HepG2 (cell line): ENCODE results near the gene PMVK. TPM values are rescaled to one million over a fixed set of nuclear protein-coding genes. Genes with fewer than 3 reads are reported as not detected.

Source experiments
- ATAC-seq: fragments of 200-7000 bp; cut with Tn5 transposase; 3 replicates; pipeline ENCODE4 v1.9.1; 2020; ENCODE audit warnings: mild to moderate bottlenecking, moderate library complexity
- BruUV-seq: library from RNA; stranded (reverse); fragments of 400-500 nt; replicated peaks from 2 replicates; lab custom pipeline; 2021; lab: Mats Ljungman, UMichigan
- CTCF ChIA-PET: fragments of 300-600 bp; formaldehyde crosslinking; extraction: SDS; loops from one replicate; lab custom pipeline; 2021; ENCODE audit warnings: low total read pairs, inconsistent platforms, low intra/inter-chr PET ratio; lab: Yijun Ruan, JAX
- POLR2A ChIA-PET: fragments of 350-600 bp; sonication (Branson Sonifier 250); formaldehyde crosslinking; loops from one replicate; lab custom pipeline; 2020; ENCODE audit warnings: antibody characterized with exemption, inconsistent platforms; lab: Yijun Ruan, JAX
- DNase-seq: peaks from one replicate; pipeline ENCODE4 v3.0.0-alpha.2; 2015; ENCODE audit warnings: low spot score
- FAIRE-seq: peaks from 3 replicates; lab custom pipeline; 2011; peaks lifted over from hg19 to GRCh38; lab: Jason Lieb, UNC
- H2AFZ ChIP-seq: one replicate; pipeline ENCODE4 v1.6.1; 2011; ENCODE audit warnings: low read length, inconsistent platforms
- H3K27ac ChIP-seq: fragments of 300-600 bp; 3 replicates; pipeline ENCODE4 v1.8.0; 2011; ENCODE audit warnings: mixed run types, mild to moderate bottlenecking, mixed read lengths, low read length, inconsistent platforms; ENCODE audit not compliant: insufficient read depth; ENCODE audit errors: extremely low read length
- H3K27me3 ChIP-seq, 2 experiments: fragments of 200-600 bp in 1 of 2; 2 replicates in 1 of 2; 3 replicates in 1 of 2; pipeline versions ENCODE4 v1.6.0 to v1.8.0; 2011; ENCODE audit warnings: low read length in 2 of 2, mild to moderate bottlenecking in 2 of 2, moderate library complexity in 2 of 2, inconsistent platforms in 1 of 2; ENCODE audit not compliant: insufficient read depth in 2 of 2, control insufficient read depth in 1 of 2
- H3K36me3 ChIP-seq, 2 experiments: fragments of 200-600 bp in 1 of 2; replicated peaks in 1 of 2; 2 replicates in 1 of 2; 3 replicates in 1 of 2; pipeline versions ENCODE4 v1.5.1 to v1.8.0; 2011; ENCODE audit warnings: low read length in 2 of 2, inconsistent platforms in 1 of 2; ENCODE audit not compliant: insufficient read depth in 2 of 2, control insufficient read depth in 1 of 2
- H3K4me1 ChIP-seq: 2 replicates; pipeline ENCODE4 v1.5.1; 2012; ENCODE audit warnings: low read length, inconsistent platforms; ENCODE audit not compliant: insufficient read depth
- H3K4me2 ChIP-seq: 2 replicates; pipeline ENCODE4 v1.6.0; 2011; ENCODE audit warnings: low read depth, low read length, inconsistent platforms
- H3K4me3 ChIP-seq, 3 experiments: fragments of 200-600 bp in 1 of 3; sonication (generic), shearing (Covaris generic) in 1 of 3; replicated peaks in 1 of 3; 2 replicates each; pipeline ENCODE4 v1.5.1; 2011 to 2016; ENCODE audit warnings: low read length in 3 of 3, inconsistent platforms in 2 of 3, low read depth in 2 of 3, mild to moderate bottlenecking in 2 of 3, control low read depth in 1 of 3, mixed read lengths in 1 of 3; ENCODE audit not compliant: insufficient read depth in 1 of 3
- H3K79me2 ChIP-seq: one replicate; pipeline ENCODE4 v1.6.1; 2011; ENCODE audit warnings: low read length, inconsistent platforms; ENCODE audit not compliant: insufficient read depth
- H3K9ac ChIP-seq: 2 replicates; pipeline ENCODE4 v1.6.0; 2011; ENCODE audit warnings: mild to moderate bottlenecking, low read depth, low read length, inconsistent platforms; ENCODE audit not compliant: insufficient read depth
- H3K9me3 ChIP-seq: 2 replicates; pipeline ENCODE4 v1.5.1; 2012; ENCODE audit warnings: mild to moderate bottlenecking, low read length
- H4K20me1 ChIP-seq: 2 replicates; pipeline ENCODE4 v1.6.0; 2011; ENCODE audit warnings: inconsistent platforms, mild to moderate bottlenecking, low read length, moderate library complexity; ENCODE audit not compliant: insufficient read depth
- ETV5 ChIP-seq: IDR thresholded peaks from 2 replicates; pipeline ENCODE4 v1.6.1; 2018; ENCODE audit warnings: missing biosample characterization, missing genetic modification reagents, inconsistent platforms, borderline replicate concordance
- LCORL ChIP-seq, 2 experiments: fragments of 450-650 bp in 1 of 2; sonication (generic) in 1 of 2; formaldehyde crosslinking in 1 of 2; IDR thresholded peaks; 2 replicates each; pipeline versions ENCODE4 v1.5.0 to v1.6.1; 2017 to 2020; ENCODE audit warnings: antibody characterized with exemption in 1 of 2, missing genetic modification reagents in 1 of 2
- REXO4 ChIP-seq: sonication (generic); formaldehyde crosslinking; IDR thresholded peaks from 2 replicates; pipeline ENCODE4 v1.8.0; 2022; ENCODE audit warnings: missing genetic modification reagents, mild to moderate bottlenecking, borderline replicate concordance
- SP2 ChIP-seq: sonication (generic); formaldehyde crosslinking; IDR thresholded peaks from 2 replicates; pipeline ENCODE4 v1.5.1; 2020; ENCODE audit warnings: mild to moderate bottlenecking, missing genetic modification reagents
- USF2 ChIP-seq, 2 experiments: sonication (generic) in 1 of 2; formaldehyde crosslinking in 1 of 2; IDR thresholded peaks; 2 replicates each; pipeline versions ENCODE4 v1.5.1 to v1.6.1; 2011 to 2020; ENCODE audit warnings: borderline replicate concordance in 1 of 2, low read depth in 1 of 2, low read length in 1 of 2, mild to moderate bottlenecking in 1 of 2, missing genetic modification reagents in 1 of 2, moderate library complexity in 1 of 2
- XBP1 ChIP-seq: sonication (generic); formaldehyde crosslinking; IDR thresholded peaks from 2 replicates; pipeline ENCODE4 v1.5.0; 2020; ENCODE audit warnings: missing genetic modification reagents
- ZBTB38 ChIP-seq: sonication (generic); formaldehyde crosslinking; IDR thresholded peaks from 2 replicates; pipeline ENCODE4 v1.5.1; 2020; ENCODE audit warnings: mild to moderate bottlenecking, missing genetic modification reagents
- ZEB1 ChIP-seq: IDR thresholded peaks from 2 replicates; pipeline ENCODE4 v1.6.1; 2012; ENCODE audit warnings: mild to moderate bottlenecking, low read depth, inconsistent platforms; ENCODE audit not compliant: insufficient replicate concordance
- ZMYM3 ChIP-seq: sonication (generic); formaldehyde crosslinking; IDR thresholded peaks from 2 replicates; pipeline ENCODE4 v1.5.1; 2020; ENCODE audit warnings: mild to moderate bottlenecking, missing genetic modification reagents
- ZNF121 ChIP-seq: sonication (generic); formaldehyde crosslinking; IDR thresholded peaks from 2 replicates; pipeline ENCODE4 v1.5.0; 2020; ENCODE audit warnings: mild to moderate bottlenecking, missing genetic modification reagents
- ZNF205 ChIP-seq: IDR thresholded peaks from 2 replicates; pipeline ENCODE4 v1.6.1; 2018; ENCODE audit warnings: missing biosample characterization, missing genetic modification reagents
- ZNF207 ChIP-seq: fragments of 450-650 bp; IDR thresholded peaks from 2 replicates; pipeline ENCODE4 v1.6.1; 2016; ENCODE audit warnings: antibody characterized with exemption, borderline replicate concordance
- ZNF225 ChIP-seq: sonication (generic); formaldehyde crosslinking; IDR thresholded peaks from 2 replicates; pipeline ENCODE4 v1.4.0; 2020; ENCODE audit warnings: mild to moderate bottlenecking, missing genetic modification reagents
- ZNF274 ChIP-seq: sonication (generic); formaldehyde crosslinking; IDR thresholded peaks from 2 replicates; pipeline ENCODE4 v1.5.1; 2020; ENCODE audit warnings: mild to moderate bottlenecking, missing genetic modification reagents
- ZNF33A ChIP-seq: sonication (generic); formaldehyde crosslinking; IDR thresholded peaks from 2 replicates; pipeline ENCODE4 v1.5.1; 2020; ENCODE audit warnings: missing genetic modification reagents, mild to moderate bottlenecking, moderate library complexity, borderline replicate concordance
- ZNF552 ChIP-seq: sonication (generic); formaldehyde crosslinking; IDR thresholded peaks from 2 replicates; pipeline ENCODE4 v1.9.0; 2022; ENCODE audit warnings: missing genetic modification reagents, mild to moderate bottlenecking, borderline replicate concordance
- ZNF570 ChIP-seq: sonication (generic); formaldehyde crosslinking; IDR thresholded peaks from 2 replicates; pipeline ENCODE4 v1.4.0; 2020; ENCODE audit warnings: mild to moderate bottlenecking, missing genetic modification reagents, borderline replicate concordance
- ZNF629 ChIP-seq: sonication (generic); formaldehyde crosslinking; conservative IDR thresholded peaks from 2 replicates; pipeline ENCODE4 v1.5.0; 2020; ENCODE audit warnings: missing genetic modification reagents
- ZNF709 ChIP-seq: sonication (generic); formaldehyde crosslinking; IDR thresholded peaks from 2 replicates; pipeline ENCODE4 v1.5.0; 2020; ENCODE audit warnings: mild to moderate bottlenecking, missing genetic modification reagents
- whole genome bisulfite sequencing: methylation state at CpG from one replicate; pipeline ENCODE4 v1.1.6; 2017; ENCODE audit warnings: low lambda C conversion rate; 5-methylcytosine and 5-hydroxymethylcytosine counted together
- in situ Hi-C: cut with HindIII; loops from 2 replicates; pipeline ENCODE4 v1.10.0; 2017; ENCODE audit warnings: low pct_unique_long_range_greater_than_20kb; ENCODE audit not compliant: extremely low pct_ligation_motif_present
- intact Hi-C: fragments of 100-400 bp; cut with micrococcal nuclease; formaldehyde crosslinking; loops from one replicate; pipeline ENCODE4 v1.10.0; 2022; ENCODE audit not compliant: unreplicated experiment
- polyA plus RNA-seq, 8 experiments: library from polyadenylated mRNA; depleted of rRNA in 3 of 8; stranded (reverse) in 7 of 8; unstranded in 1 of 8; fragments of >200 nt; fragmentation: Illumina TruSeq in 4 of 8; extraction: Trizol in 4 of 8; gene quantifications; 2 replicates each; pipeline versions ENCODE4 v1.2.1 to v1.2.3, GENCODE V29; 2011 to 2016; ENCODE audit warnings: low read depth in 4 of 8, missing spikeins in 1 of 8, mixed read lengths in 1 of 8; ENCODE audit not compliant: insufficient read depth in 1 of 8
- total RNA-seq, 5 experiments: library from RNA; depleted of rRNA; stranded (reverse); fragments of >200 nt; fragmentation: Illumina TruSeq; extraction: Trizol; gene quantifications; 2 replicates each; pipeline ENCODE4 v1.2.3, GENCODE V29; 2016; ENCODE audit warnings: low read depth in 1 of 5
- TF ChIP-seq, protein P1 (sequence below): sonication (generic); formaldehyde crosslinking; IDR thresholded peaks from 2 replicates; pipeline ENCODE4 v1.5.1; 2020; ENCODE audit warnings: missing genetic modification reagents, mild to moderate bottlenecking, borderline replicate concordance

PMVK gene
- total and polyA plus RNA-seq, 2 of the 13 experiments (the other 11 are each of a cell fraction or from before 2014, with no cell fraction given), result 3.9 to 12.6 TPM

- in situ Hi-C loops (no loop called here), intact Hi-C loops (loop anchor here (2.0 kb wide), 1 partner anchor 29 kb away; no protein-coding TSS in a partner anchor)
- Histone ChIP-seq H3K4me2 (peak overlapping the region; percentile 91), H2AFZ (no peak overlapping the region), H3K4me1 (peaks cover 74% of the 10 kb centered on the region), H3K9ac (peak overlapping the region; percentile 95), H3K4me3 (peak overlapping the region; percentile 57 to 77 (median 69); a peak in 5 of 6 replicates), H3K36me3 (no peaks in the 10 kb centered on the region), H3K9me3 (no peaks in the 10 kb centered on the region), H4K20me1 (no peaks in the 10 kb centered on the region), H3K27ac (peak overlapping the region; percentile 99), H3K27me3 (no peaks in the 10 kb centered on the region), H3K79me2 (no peaks in the 10 kb centered on the region)
- FAIRE-seq (no peak), DNase-seq (no peak), ATAC-seq (peak; percentile 14; the same call in 2 of the 3 replicates)
- ChIA-PET POLR2A (interaction anchor here (1.0 to 2.6 kb wide), 20 partner anchors 8 to 1805 kb away, joined by 3 to 28 read pairs (median 5); partner anchors contain the start of genes EFNA4, MRPL24, PBXIP1 and PYGO2), CTCF (interaction anchor here (1.3 kb wide), 1 partner anchor 29 kb away, joined by 6 read pairs; no protein-coding TSS in a partner anchor)
- WGBS, result 73% methylated on average over 27 of the region's 27 CpGs
- BruUV-seq, result TSS peak; percentile 64
- TF ChIP-seq ZNF205 (CRISPR knock-in tag) (0 out of 2 replicates have a peak, but pooled peaks have one; percentile 89), ZNF33A (CRISPR knock-in tag) (no peak), REXO4 (CRISPR knock-in tag) (peak; percentile 96; the same call in 1 of the 2 replicates), ZNF274 (CRISPR knock-in tag) (no peak), ZNF570 (0 out of 2 replicates have a peak, but pooled peaks have one; percentile 0), XBP1 (no peak), ZNF709 (no peak), ZBTB38 (CRISPR knock-in tag) (peak; percentile 11; the same call in 1 of the 2 replicates), LCORL (IDR thresholded peaks at IDR 0.05) (peak; percentile 52; the same call in 1 of the 2 replicates), LCORL (CRISPR knock-in tag; IDR thresholded peaks at IDR 0.05) (no peak), USF2 (IDR thresholded peaks at IDR 0.05; ENCODE audit: low read depth, low read length) (peak; percentile 93), USF2 (CRISPR knock-in tag; IDR thresholded peaks at IDR 0.05; ENCODE audit: borderline replicate concordance) (peak; percentile 96; the same call in 1 of the 2 replicates), ZNF629 (peak; percentile 67), ZNF552 (CRISPR knock-in tag) (no peak), ZNF121 (peak; percentile 63), SP2 (CRISPR knock-in tag) (peak; percentile 51; the same call in 1 of the 2 replicates), ZEB1 (peak; percentile 44), ZNF207 (0 out of 2 replicates have a peak, but pooled peaks have one; percentile 51), ZMYM3 (CRISPR knock-in tag) (0 out of 2 replicates have a peak, but pooled peaks have one; percentile 12), ETV5 (CRISPR knock-in tag) (no peak), ZNF225 (CRISPR knock-in tag) (0 out of 2 replicates have a peak, but pooled peaks have one; percentile 14)
- TF ChIP-seq, protein P1, sequence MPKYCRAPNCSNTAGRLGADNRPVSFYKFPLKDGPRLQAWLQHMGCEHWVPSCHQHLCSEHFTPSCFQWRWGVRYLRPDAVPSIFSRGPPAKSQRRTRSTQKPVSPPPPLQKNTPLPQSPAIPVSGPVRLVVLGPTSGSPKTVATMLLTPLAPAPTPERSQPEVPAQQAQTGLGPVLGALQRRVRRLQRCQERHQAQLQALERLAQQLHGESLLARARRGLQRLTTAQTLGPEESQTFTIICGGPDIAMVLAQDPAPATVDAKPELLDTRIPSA, result 0 out of 2 replicates have a peak, but pooled peaks have one; percentile 6
Observed at GRCh38 chr1:154935749-154936554, 567 bp downstream of the PMVK start.
